CD8-positive, alpha-beta memory T cell (primary cell): Measurements from ENCODE around the gene TIMM44. TPM values are rescaled to one million over a fixed set of nuclear protein-coding genes. Genes with fewer than 3 reads are reported as not detected.

ENCODE experiments used
- CTCF ChIA-PET: fragments of 350-600 bp; sonication (Branson Sonifier 250); formaldehyde crosslinking; loops from one replicate; lab custom pipeline; 2021; ENCODE audit warnings: antibody characterized with exemption; lab: Charles Lee
- POLR2A ChIA-PET: fragments of 350-600 bp; sonication (Branson Sonifier 250); formaldehyde crosslinking; loops from one replicate; lab custom pipeline; 2021; ENCODE audit warnings: antibody characterized with exemption; lab: Charles Lee
- DNase-seq, 5 donors: peaks; one replicate each; pipeline versions ENCODE4 v3.0.0 to v3.0.0-alpha.2; 2020 to 2022; ENCODE audit warnings: mixed read lengths in 1 of 5
- H3K27ac ChIP-seq: one replicate; pipeline ENCODE4 v1.7.0; 2013; ENCODE audit warnings: low read depth, mild to moderate bottlenecking, low read length, moderate library complexity
- H3K27me3 ChIP-seq: 2 replicates; pipeline ENCODE4 v1.7.0; 2013; ENCODE audit warnings: low read length, mild to moderate bottlenecking; ENCODE audit not compliant: insufficient read depth, poor library complexity, severe bottlenecking
- H3K36me3 ChIP-seq: 2 replicates; pipeline ENCODE4 v1.7.0; 2013; ENCODE audit warnings: mild to moderate bottlenecking, low read length, moderate library complexity; ENCODE audit not compliant: insufficient read depth
- H3K4me1 ChIP-seq: 2 replicates; pipeline ENCODE4 v1.7.0; 2013; ENCODE audit warnings: mild to moderate bottlenecking, low read length, moderate library complexity; ENCODE audit not compliant: insufficient read depth
- H3K4me3 ChIP-seq: 2 replicates; pipeline ENCODE4 v1.7.0; 2013; ENCODE audit warnings: mild to moderate bottlenecking, low read length
- H3K9me3 ChIP-seq: 2 replicates; pipeline ENCODE4 v1.7.0; 2013; ENCODE audit warnings: mild to moderate bottlenecking, low read length
- H3K27ac Mint-ChIP-seq, 8 donors: one replicate each; pipeline ENCODE4 v1.8.0; 2020 to 2021; ENCODE audit warnings: mixed read lengths in 8 of 8, mild to moderate bottlenecking in 6 of 8, inconsistent platforms in 3 of 8, moderate library complexity in 3 of 8
- H3K27me3 Mint-ChIP-seq, 2 donors: one replicate each; pipeline ENCODE4 v1.8.0; 2020 to 2021; ENCODE audit warnings: mixed read lengths in 2 of 2, mild to moderate bottlenecking in 1 of 2, moderate library complexity in 1 of 2
- H3K36me3 Mint-ChIP-seq, 3 donors: one replicate each; pipeline ENCODE4 v1.8.0; 2020 to 2021; ENCODE audit warnings: mixed read lengths in 3 of 3, inconsistent platforms in 1 of 3, mild to moderate bottlenecking in 1 of 3
- H3K4me1 Mint-ChIP-seq, 3 donors: one replicate each; pipeline ENCODE4 v1.8.0; 2020 to 2021; ENCODE audit warnings: mixed read lengths in 3 of 3, inconsistent platforms in 1 of 3, mild to moderate bottlenecking in 1 of 3
- H3K4me3 Mint-ChIP-seq, 7 donors: one replicate each; pipeline ENCODE4 v1.8.0; 2020 to 2021; ENCODE audit warnings: mixed read lengths in 7 of 7, mild to moderate bottlenecking in 6 of 7, moderate library complexity in 4 of 7, inconsistent platforms in 2 of 7
- H3K9me3 Mint-ChIP-seq, 5 donors: one replicate each; pipeline ENCODE4 v1.8.0; 2020 to 2022; ENCODE audit warnings: mixed read lengths in 5 of 5, mild to moderate bottlenecking in 3 of 5, moderate library complexity in 2 of 5, inconsistent platforms in 1 of 5
- polyA plus RNA-seq: library from polyadenylated mRNA; unstranded; fragments of 300-500 nt; fragmentation: Illumina TruSeq; gene quantifications from one replicate; pipeline ENCODE4 v1.2.3, GENCODE V29; 2021
- total RNA-seq, 2 experiments: library from RNA; stranded (reverse); gene quantifications; one replicate each; pipeline ENCODE4 v1.2.3, GENCODE V29; 2021

The TIMM44 gene
- total and polyA plus RNA-seq, 3 experiments from 2014 or later, result 16.9 to 107 (median 105) TPM

- H3K27me3 ChIP-seq, result no peaks in the 10 kb centered on the region
- Mint-ChIP-seq H3K4me3 (no peak overlapping the region), H3K4me1 (no peaks in the 10 kb centered on the region), H3K36me3 (peaks cover 0 to 86% (median 0%) of the 10 kb centered on the region in 3 donors), H3K9me3 (no peaks in the 10 kb centered on the region), H3K27me3 (no peaks in the 10 kb centered on the region), H3K27ac (no peak overlapping the region)
- no peak overlapping the region for H3K27ac ChIP-seq
- ChIA-PET POLR2A (no interaction called here), CTCF (no interaction called here)
- no peaks in the 10 kb centered on the region for H3K9me3 ChIP-seq
- DNase-seq, result no peak
- peaks cover 26% of the 10 kb centered on the region for H3K36me3 ChIP-seq
- H3K4me3 ChIP-seq, result no peak overlapping the region
- H3K4me1 ChIP-seq, result no peaks in the 10 kb centered on the region
Measured at GRCh38 chr19:7979559-7979958, 36.1 kb upstream of the TIMM44 start.

GRCh38 chr19:7979011-7979410 lies 35.5 kb upstream of the TIMM44 start:
- no peaks in the 10 kb centered on the region for H3K27me3 ChIP-seq
- H3K4me3 Mint-ChIP-seq, result no peak overlapping the region
- POLR2A ChIA-PET, result no interaction called here
- no peaks in the 10 kb centered on the region for H3K9me3 Mint-ChIP-seq
- H3K9me3 ChIP-seq, result no peaks in the 10 kb centered on the region
- no peak for DNase-seq
- peaks cover 0 to 86% (median 0%) of the 10 kb centered on the region in 3 donors for H3K36me3 Mint-ChIP-seq
- H3K27ac Mint-ChIP-seq, result no peak overlapping the region
- H3K27ac ChIP-seq, result no peak overlapping the region
- CTCF ChIA-PET, result no interaction called here
- no peaks in the 10 kb centered on the region for H3K27me3 Mint-ChIP-seq
- peaks cover 21% of the 10 kb centered on the region for H3K36me3 ChIP-seq
- H3K4me3 ChIP-seq, result no peak overlapping the region
- no peaks in the 10 kb centered on the region for H3K4me1 ChIP-seq
- no peaks in the 10 kb centered on the region for H3K4me1 Mint-ChIP-seq

GRCh38 chr19:7978179-7978825 lies 34.8 kb upstream of the TIMM44 start:
- no peak for DNase-seq
- Mint-ChIP-seq H3K9me3 (no peaks in the 10 kb centered on the region), H3K4me1 (no peaks in the 10 kb centered on the region), H3K27ac (no peak overlapping the region), H3K27me3 (no peaks in the 10 kb centered on the region), H3K36me3 (peaks cover 0 to 86% (median 3%) of the 10 kb centered on the region in 3 donors), H3K4me3 (no peak overlapping the region)
- Histone ChIP-seq H3K9me3 (no peaks in the 10 kb centered on the region), H3K27ac (no peak overlapping the region), H3K27me3 (no peaks in the 10 kb centered on the region), H3K36me3 (peaks cover 24% of the 10 kb centered on the region), H3K4me3 (no peak overlapping the region), H3K4me1 (no peaks in the 10 kb centered on the region)
- ChIA-PET CTCF (no interaction called here), POLR2A (no interaction called here)

- peaks cover 24% of the 10 kb centered on the region for H3K36me3 ChIP-seq
- H3K9me3 ChIP-seq, result no peaks in the 10 kb centered on the region
- H3K27ac ChIP-seq, result no peak overlapping the region
- POLR2A ChIA-PET, result no interaction called here
- CTCF ChIA-PET, result no interaction called here
- no peak overlapping the region for H3K27ac Mint-ChIP-seq
- no peaks in the 10 kb centered on the region for H3K9me3 Mint-ChIP-seq
- H3K4me3 ChIP-seq, result no peak overlapping the region
- no peaks in the 10 kb centered on the region for H3K27me3 Mint-ChIP-seq
- H3K27me3 ChIP-seq, result no peaks in the 10 kb centered on the region
- DNase-seq, result no peak
- no peaks in the 10 kb centered on the region for H3K4me1 ChIP-seq
- H3K4me1 Mint-ChIP-seq, result no peaks in the 10 kb centered on the region
- H3K4me3 Mint-ChIP-seq, result no peak overlapping the region
- peaks cover 0 to 80% (median 3%) of the 10 kb centered on the region in 3 donors for H3K36me3 Mint-ChIP-seq
Measured at GRCh38 chr19:7977723-7978040, 34.2 kb upstream of the TIMM44 start.

- ChIA-PET POLR2A (interaction anchor here (0.6 kb wide), 1 partner anchor 43 kb away, joined by 5 read pairs; no protein-coding TSS in a partner anchor), CTCF (interaction anchor here (1.2 kb wide), 1 partner anchor 25 kb away, joined by 4 read pairs; no protein-coding TSS in a partner anchor)
- peaks cover 0 to 77% (median 3%) of the 10 kb centered on the region in 3 donors for H3K36me3 Mint-ChIP-seq
- H3K4me1 Mint-ChIP-seq, result no peaks in the 10 kb centered on the region
- DNase-seq, result no peak
- H3K4me3 ChIP-seq, result no peak overlapping the region
- no peaks in the 10 kb centered on the region for H3K9me3 Mint-ChIP-seq
- no peak overlapping the region for H3K27ac ChIP-seq
- H3K9me3 ChIP-seq, result no peaks in the 10 kb centered on the region
- no peaks in the 10 kb centered on the region for H3K27me3 Mint-ChIP-seq
- H3K27me3 ChIP-seq, result no peaks in the 10 kb centered on the region
- no peaks in the 10 kb centered on the region for H3K4me1 ChIP-seq
- H3K4me3 Mint-ChIP-seq, result no peak overlapping the region
- H3K36me3 ChIP-seq, result peaks cover 24% of the 10 kb centered on the region
- H3K27ac Mint-ChIP-seq, result no peak overlapping the region
Measured at GRCh38 chr19:7977021-7977722, 33.7 kb upstream of the TIMM44 start.

- Histone ChIP-seq H3K27ac (no peak overlapping the region), H3K4me3 (no peak overlapping the region), H3K4me1 (no peaks in the 10 kb centered on the region), H3K27me3 (no peaks in the 10 kb centered on the region), H3K9me3 (no peaks in the 10 kb centered on the region), H3K36me3 (peaks cover 24% of the 10 kb centered on the region)
- POLR2A ChIA-PET, result interaction anchor here (0.6 kb wide), 1 partner anchor 44 kb away, joined by 5 read pairs; no protein-coding TSS in a partner anchor
- no peaks in the 10 kb centered on the region for H3K4me1 Mint-ChIP-seq
- CTCF ChIA-PET, result interaction anchor here (1.2 to 1.5 kb wide), 2 partner anchors 26 to 32 kb away, joined by 3 to 4 read pairs; no protein-coding TSS in a partner anchor
- H3K9me3 Mint-ChIP-seq, result no peaks in the 10 kb centered on the region
- no peak overlapping the region for H3K4me3 Mint-ChIP-seq
- no peak overlapping the region for H3K27ac Mint-ChIP-seq
- H3K36me3 Mint-ChIP-seq, result peaks cover 0 to 76% (median 3%) of the 10 kb centered on the region in 3 donors
- no peaks in the 10 kb centered on the region for H3K27me3 Mint-ChIP-seq
- DNase-seq, result no peak
Measured at GRCh38 chr19:7976461-7976860, 33.0 kb upstream of the TIMM44 start.

GRCh38 chr19:7975037-7975436 lies 31.6 kb upstream of the TIMM44 start:
- Mint-ChIP-seq H3K4me3 (no peak overlapping the region), H3K4me1 (no peaks in the 10 kb centered on the region), H3K27me3 (no peaks in the 10 kb centered on the region), H3K9me3 (no peaks in the 10 kb centered on the region), H3K36me3 (peaks cover 0 to 75% (median 3%) of the 10 kb centered on the region in 3 donors), H3K27ac (no peak overlapping the region)
- Histone ChIP-seq H3K27ac (no peak overlapping the region), H3K27me3 (no peaks in the 10 kb centered on the region), H3K9me3 (no peaks in the 10 kb centered on the region), H3K36me3 (peaks cover 14% of the 10 kb centered on the region), H3K4me1 (no peaks in the 10 kb centered on the region), H3K4me3 (no peak overlapping the region)
- ChIA-PET POLR2A (no interaction called here), CTCF (no interaction called here)
- DNase-seq, result no peak

GRCh38 chr19:7973883-7974282 lies 30.4 kb upstream of the TIMM44 start:
- ChIA-PET POLR2A (no interaction called here), CTCF (no interaction called here)
- Mint-ChIP-seq H3K4me1 (no peaks in the 10 kb centered on the region), H3K9me3 (no peaks in the 10 kb centered on the region), H3K4me3 (no peak overlapping the region), H3K36me3 (peaks cover 0 to 71% (median 3%) of the 10 kb centered on the region in 3 donors), H3K27me3 (no peaks in the 10 kb centered on the region), H3K27ac (no peak overlapping the region)
- H3K4me3 ChIP-seq, result no peak overlapping the region
- no peaks in the 10 kb centered on the region for H3K27me3 ChIP-seq
- no peaks in the 10 kb centered on the region for H3K9me3 ChIP-seq
- no peaks in the 10 kb centered on the region for H3K4me1 ChIP-seq
- peaks cover 14% of the 10 kb centered on the region for H3K36me3 ChIP-seq
- H3K27ac ChIP-seq, result no peak overlapping the region
- no peak for DNase-seq
